ENCODE data around the gene NCOA7. TPM values are rescaled to one million over a fixed set of nuclear protein-coding genes. Genes with fewer than 3 reads are reported as not detected.
"Not testable (repeated sequence)": the region's sequence is repeated elsewhere in the genome, so short reads cannot be mapped to it uniquely, and the experiment has no call there.

Gene NCOA7
- polyA plus RNA-seq, 4 donors: 33.7 to 71.3 (median 53.5) TPM

GRCh38 chr6:125789576-125790357, 993 bp upstream of the NCOA7 start:
- peak in 3 of 4 donors; percentile 37 to 50 (median 44) for DNase-seq (ENCODE audit: low read depth in 4 of 4, low spot score in 2 of 4)

- no peak for DNase-seq (ENCODE audit: low read depth in 4 of 4, low spot score in 2 of 4)
These were observed 525 bp downstream of the NCOA7 start for GRCh38 chr6:125791151-125791819.

DNA sequence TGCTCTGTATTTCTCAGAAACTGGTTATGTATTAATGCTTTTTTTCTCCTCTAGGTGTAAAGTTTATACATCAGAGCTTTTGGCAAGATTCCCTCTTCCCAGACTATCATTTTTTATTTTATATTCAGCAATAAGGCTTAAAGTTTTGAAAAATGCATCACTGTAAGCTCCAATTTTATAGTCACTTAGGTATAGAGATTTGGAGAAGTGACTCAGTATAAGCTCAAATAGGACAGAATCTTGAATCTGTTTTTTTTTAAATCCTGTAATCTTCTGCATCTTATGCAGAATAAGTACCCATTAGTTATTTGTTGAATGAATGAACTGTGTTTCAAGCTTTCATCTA, 1.0 kb downstream of the NCOA7 start:
- DNase-seq (ENCODE audit: low read depth in 4 of 4, low spot score in 2 of 4): no peak

DNA sequence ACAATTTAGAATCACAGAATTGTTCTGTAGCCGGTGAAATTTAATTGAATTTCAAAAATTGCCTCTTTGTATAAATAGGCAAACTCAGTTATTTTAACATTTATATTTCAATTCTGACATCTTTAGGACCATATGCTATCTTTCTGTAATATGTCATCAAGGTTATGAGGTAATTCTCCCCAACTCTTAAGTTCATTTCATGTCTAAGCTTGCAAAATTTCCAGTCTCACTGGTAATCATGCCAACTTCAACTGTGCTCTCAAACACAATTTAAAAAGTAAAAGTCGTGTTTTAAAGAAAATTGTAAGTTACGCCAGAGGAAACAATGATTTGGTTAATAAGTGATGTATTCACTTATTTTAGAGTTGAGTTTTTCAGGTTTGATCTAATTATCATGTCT, 1.4 kb downstream of the NCOA7 start:
- no peak for DNase-seq (ENCODE audit: low read depth in 4 of 4, low spot score in 2 of 4)

DNA sequence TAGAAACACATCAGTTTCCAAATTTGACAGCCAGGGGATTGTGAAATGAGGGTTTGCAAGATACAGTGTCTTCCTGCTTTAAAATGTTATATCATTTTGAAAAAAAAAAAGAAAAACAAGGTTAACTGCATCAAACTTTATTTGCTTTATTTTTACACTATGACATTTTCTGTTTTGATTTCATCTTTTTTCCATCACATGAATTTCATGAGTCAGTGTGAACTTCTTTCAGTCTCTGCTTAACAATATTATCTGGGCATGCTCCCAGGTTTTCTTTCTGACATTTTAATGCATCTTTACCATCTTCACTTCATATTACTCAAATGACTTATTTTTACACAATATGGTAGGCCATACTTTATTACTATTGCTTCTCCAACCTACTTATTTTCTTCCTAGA, 1.9 kb downstream of the NCOA7 start:
- no peak for DNase-seq (ENCODE audit: low read depth in 4 of 4, low spot score in 2 of 4)

DNA sequence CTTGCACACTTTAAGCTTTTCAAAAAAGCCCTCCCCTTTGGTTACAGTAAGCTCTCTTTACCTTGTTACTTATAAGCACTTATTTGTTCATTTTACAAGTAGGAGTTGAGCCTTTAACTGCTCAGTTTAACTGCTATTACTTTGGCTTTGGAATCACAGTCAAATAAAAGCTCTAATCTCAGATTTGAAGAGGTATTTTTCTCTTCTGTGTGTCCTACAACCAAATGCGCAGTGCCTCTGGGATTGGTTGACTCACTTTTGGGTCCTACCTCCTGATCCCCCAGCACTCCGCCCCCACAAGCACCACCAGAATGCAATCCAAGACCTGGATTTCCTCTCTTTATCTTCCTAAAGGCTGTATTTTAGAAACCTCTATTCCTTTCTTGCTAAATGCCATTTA, 2.5 kb downstream of the NCOA7 start:
- no peak for DNase-seq (ENCODE audit: low read depth in 4 of 4, low spot score in 2 of 4)

DNA sequence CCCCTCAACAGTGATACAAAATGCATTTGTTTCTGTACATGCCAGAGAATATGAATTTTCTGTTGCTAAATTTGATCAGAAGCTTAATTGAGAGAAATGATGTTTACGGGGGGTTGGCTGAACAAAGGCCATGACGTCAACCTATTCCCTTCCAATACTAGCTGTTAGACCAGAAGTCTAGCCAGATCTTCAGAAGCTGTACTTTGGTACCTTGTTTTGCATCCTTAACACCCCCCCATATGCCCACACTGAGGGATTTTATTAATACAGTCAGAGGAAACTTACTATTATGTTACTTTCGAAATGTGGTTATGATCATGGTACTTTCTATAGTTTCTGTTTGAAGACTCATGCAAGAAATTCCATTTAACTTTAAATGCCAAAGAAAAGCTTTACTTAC, 3.1 kb downstream of the NCOA7 start:
- DNase-seq (ENCODE audit: low read depth in 4 of 4, low spot score in 2 of 4): no peak

GRCh38 chr6:125794342-125795137, 3.8 kb downstream of the NCOA7 start:
- DNase-seq (ENCODE audit: low read depth in 4 of 4, low spot score in 2 of 4): no peak

- DNase-seq (ENCODE audit: low read depth in 4 of 4, low spot score in 2 of 4): no peak
These were observed 4.5 kb downstream of the NCOA7 start for GRCh38 chr6:125795301-125795700.

- no peak for DNase-seq (ENCODE audit: low read depth in 4 of 4, low spot score in 2 of 4)
These were observed 6.5 kb downstream of the NCOA7 start for GRCh38 chr6:125797120-125797885.

DNA sequence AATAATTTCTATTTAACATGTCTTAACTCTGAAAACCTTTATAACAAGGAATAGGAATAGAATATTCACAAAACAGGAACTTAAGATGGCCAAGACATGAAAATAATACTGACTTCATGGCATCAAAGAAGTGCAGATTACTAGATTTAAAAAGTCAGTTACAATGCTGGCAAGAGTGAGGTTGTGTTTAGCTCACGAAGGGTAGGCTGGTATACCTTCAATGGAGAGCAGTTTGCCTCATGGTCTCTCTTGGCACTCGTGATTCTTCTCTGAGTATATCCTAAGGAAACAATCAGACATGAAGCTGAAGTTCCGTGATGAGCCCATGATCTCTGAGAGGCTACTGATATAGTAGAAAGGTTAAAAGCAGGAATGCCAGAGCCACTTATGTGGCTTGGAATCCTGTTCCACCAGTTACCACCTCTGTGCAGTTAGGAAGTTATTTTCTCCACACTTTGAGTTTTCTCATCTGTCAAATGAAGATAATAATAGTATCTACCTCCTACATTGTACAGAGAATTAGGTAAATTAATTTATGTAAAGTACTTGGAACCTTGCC, 7.2 kb downstream of the NCOA7 start:
- no peak for DNase-seq (ENCODE audit: low read depth in 4 of 4, low spot score in 2 of 4)

DNA sequence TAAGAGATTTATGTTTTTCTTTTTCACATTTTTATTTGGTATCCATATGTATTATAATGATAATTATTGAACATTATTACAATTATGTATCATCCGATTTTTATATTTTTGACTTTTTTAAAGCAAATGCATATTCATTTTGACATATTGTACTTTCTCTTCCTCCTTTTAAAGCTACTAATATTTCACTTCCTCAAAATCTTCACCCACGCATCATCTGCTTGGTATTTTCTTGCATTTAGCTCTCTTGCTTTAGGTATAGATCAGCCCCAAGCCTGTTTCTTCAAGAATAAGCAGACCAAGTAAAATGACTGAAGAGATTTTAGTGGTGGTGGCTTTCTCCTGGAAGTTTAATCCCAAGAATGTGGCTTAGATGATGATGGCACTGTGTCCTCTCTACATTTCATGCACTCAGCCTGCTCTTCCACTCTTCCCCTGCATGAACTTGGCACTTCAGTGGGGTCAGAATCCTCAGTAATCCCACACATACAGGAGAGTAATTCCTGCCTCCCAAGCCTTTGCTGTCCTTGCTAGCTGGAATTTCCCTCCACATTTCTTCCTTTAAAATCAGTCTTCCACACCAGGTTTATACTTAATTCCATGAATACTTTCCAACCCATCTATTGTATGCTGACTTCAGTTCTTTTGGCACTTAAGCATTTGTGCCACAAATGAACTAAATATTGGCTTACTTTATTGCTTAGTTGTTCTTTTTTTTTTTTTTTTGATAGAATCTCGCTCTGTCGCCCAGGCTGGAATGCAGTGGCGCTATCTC, 8.2 kb downstream of the NCOA7 start:
- no peak for DNase-seq (ENCODE audit: low read depth in 4 of 4, low spot score in 2 of 4)

DNA sequence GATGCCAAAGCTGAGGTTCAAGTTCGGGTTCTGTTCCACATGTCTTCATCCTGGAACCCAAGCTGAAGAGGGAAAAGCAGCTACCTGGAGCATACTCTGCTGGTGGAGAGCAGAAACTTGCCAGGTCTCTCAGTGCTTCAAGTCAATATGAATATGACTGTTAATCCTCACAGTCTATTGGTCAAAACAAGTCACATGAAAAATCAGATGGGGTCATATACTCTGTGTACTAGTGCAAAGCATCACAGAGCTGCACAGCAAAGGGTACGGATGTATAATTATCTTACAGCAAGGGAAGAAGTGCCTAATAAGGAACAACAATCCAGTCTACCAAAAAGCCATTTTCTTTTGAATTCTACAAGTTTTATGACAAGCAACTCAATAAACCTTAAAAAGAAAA, 11.6 kb downstream of the NCOA7 start:
- no peak for DNase-seq (ENCODE audit: low read depth in 4 of 4, low spot score in 2 of 4)

DNA sequence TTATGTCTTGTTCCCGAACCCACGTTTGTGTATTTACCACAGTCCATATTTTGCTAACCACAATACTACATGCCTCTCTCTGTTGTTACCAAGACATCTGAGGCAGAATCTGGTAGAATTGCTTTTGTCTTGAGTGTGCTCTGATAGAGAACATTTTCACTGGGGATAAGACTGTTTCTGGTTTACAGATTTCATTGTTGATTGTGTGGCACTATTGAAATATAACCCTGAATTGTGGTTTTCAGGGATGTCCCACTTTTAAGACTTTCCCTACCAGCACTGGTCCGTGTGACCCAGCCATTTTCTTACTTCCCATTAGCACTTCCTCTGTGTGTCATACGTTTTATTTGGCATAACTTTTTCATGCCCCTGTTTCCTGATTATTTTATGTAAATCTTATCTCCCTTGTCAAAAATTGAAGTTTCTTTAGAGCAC, 12.2 kb downstream of the NCOA7 start:
- DNase-seq (ENCODE audit: low read depth in 4 of 4, low spot score in 2 of 4): no peak

- DNase-seq (ENCODE audit: low read depth in 4 of 4, low spot score in 2 of 4): no peak
These were observed 13.5 kb downstream of the NCOA7 start for GRCh38 chr6:125804264-125804663.

DNA sequence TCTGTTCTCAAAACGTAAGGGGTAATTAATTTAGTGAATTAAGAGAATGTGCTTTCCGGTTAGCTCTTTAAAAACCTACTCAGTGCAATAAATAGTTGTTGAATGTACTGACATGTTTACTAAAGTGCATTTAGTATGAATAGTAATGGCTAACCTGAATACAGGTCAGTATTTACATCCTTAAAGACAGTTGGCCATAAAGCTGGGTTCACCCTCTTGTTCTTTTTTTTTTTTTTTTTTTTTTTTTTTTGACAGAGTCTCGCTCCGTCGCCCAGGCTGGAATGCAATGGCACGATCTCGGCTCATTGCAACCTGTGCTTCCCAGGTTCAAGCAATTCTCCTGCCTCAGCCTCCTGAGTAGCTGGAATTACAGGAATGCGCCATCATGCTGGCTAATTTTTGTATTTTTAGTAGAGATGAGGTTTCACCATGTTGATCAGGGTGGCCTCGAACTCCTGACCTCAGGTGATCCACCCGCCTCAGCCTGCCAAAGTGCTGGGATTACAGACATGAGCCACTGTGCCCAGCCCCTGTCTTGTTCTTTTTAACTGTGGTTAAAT, 14.2 kb downstream of the NCOA7 start:
- not testable (repeated sequence) for DNase-seq (ENCODE audit: low read depth in 4 of 4, low spot score in 2 of 4)

DNA sequence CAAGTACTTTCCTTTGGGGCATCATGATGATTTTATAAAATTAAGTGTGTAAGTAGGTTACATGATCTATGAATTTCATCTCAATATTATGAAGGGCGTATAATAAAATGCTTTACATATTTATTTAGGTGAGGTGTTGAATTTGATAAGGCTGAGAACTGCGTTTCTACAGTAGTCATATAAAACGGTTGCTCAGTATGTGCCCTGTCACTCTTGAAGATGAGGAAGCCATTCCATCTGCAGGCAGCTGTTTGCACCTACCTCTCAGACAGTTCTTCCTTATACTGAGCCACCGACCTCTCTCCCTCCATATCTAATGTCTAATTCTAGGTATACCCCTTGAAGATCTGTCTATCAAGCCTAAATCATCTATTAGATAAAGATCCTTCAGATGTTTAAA, 16.1 kb downstream of the NCOA7 start:
- no peak for DNase-seq (ENCODE audit: low read depth in 4 of 4, low spot score in 2 of 4)

DNA sequence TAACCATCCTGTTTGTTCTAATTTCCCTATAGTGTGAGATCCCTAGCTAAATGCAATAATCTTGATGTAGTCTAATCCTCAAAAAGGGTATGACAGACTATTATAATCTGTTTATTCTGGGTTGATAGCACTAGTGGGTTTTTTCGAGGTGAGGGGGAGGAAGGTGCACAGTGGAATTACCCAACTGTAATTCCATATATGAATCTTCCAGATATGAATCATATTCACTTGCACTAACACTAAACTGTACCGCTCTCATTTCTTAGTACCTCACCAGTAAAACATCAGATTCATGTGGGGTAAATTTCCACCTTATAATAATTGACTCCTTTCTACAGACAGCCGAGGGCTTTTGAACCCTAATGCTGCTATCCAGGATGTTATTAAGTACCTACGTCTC, 16.5 kb downstream of the NCOA7 start:
- DNase-seq (ENCODE audit: low read depth in 4 of 4, low spot score in 2 of 4): no peak

DNA sequence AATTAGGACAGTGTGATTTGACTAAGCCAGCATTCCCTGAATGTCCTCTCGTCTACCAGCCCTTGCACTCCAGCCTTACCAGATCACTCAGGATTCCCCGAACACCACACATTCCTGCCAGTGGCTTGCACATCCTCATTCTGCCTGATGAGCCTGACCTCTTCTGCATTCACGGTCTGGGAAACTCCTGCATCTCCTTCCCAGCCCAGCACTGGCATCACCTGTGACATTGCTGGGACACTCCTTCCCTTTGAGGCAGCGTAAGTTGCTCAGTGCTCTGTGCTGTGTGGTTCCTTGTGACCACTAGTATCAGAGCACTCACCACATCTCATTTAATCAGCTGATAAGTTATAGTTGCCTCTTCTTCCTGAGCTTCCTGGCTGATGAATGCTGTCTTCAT, 17.3 kb downstream of the NCOA7 start:
- no peak for DNase-seq (ENCODE audit: low read depth in 4 of 4, low spot score in 2 of 4)
